Measurements from ENCODE around the gene GPR152.
"Not testable (repeated sequence)": the region's sequence is repeated elsewhere in the genome, so short reads cannot be mapped to it uniquely, and the experiment has no call there.

GPR152 gene

GRCh38 chr11:67406969-67407687 lies 45.4 kb downstream of the GPR152 start:
- Histone ChIP-seq H3K27ac (no peak overlapping the region), H3K4me3 (no peak overlapping the region), H3K27me3 (peaks cover 0 to 84% of the 10 kb centered on the region in 2 donors), H3K4me1 (peaks cover 0 to 13% (median 3%) of the 10 kb centered on the region in 4 donors), H3K36me3 (no peaks in the 10 kb centered on the region), H3K9me3 (no peaks in the 10 kb centered on the region)
- no peak for TF ChIP-seq CTCF (IDR thresholded peaks at IDR 0.05)
- intact Hi-C loops (cut with DNase I; ENCODE audit: low total_unique reads) = no loop called here
- no peak for DNase-seq

- TF ChIP-seq CTCF (IDR thresholded peaks at IDR 0.05) = no peak
- Histone ChIP-seq H3K27me3 (peaks cover 0 to 78% of the 10 kb centered on the region in 2 donors), H3K27ac (no peak overlapping the region), H3K4me3 (no peak overlapping the region), H3K36me3 (no peaks in the 10 kb centered on the region), H3K4me1 (peaks cover 0 to 15% (median 5%) of the 10 kb centered on the region in 4 donors), H3K9me3 (no peaks in the 10 kb centered on the region)
- DNase-seq = no peak
- intact Hi-C loops (cut with DNase I; ENCODE audit: low total_unique reads) = no loop called here
These were observed 46.0 kb downstream of the GPR152 start for GRCh38 chr11:67406420-67406968.

GRCh38 chr11:67405688-67406339 lies 46.7 kb downstream of the GPR152 start:
- Histone ChIP-seq H3K4me3 (no peak overlapping the region), H3K36me3 (no peaks in the 10 kb centered on the region), H3K4me1 (peaks cover 0 to 18% (median 6%) of the 10 kb centered on the region in 4 donors), H3K27me3 (peaks cover 0 to 71% of the 10 kb centered on the region in 2 donors), H3K27ac (no peak overlapping the region), H3K9me3 (no peaks in the 10 kb centered on the region)
- intact Hi-C loops (cut with DNase I; ENCODE audit: low total_unique reads) = no loop called here
- no peak for TF ChIP-seq CTCF (IDR thresholded peaks at IDR 0.05)
- no peak for DNase-seq

- no peak overlapping the region for H3K27ac ChIP-seq
- intact Hi-C loops (cut with DNase I; ENCODE audit: low total_unique reads) = no loop called here
- H3K4me1 ChIP-seq = peaks cover 0 to 24% (median 12%) of the 10 kb centered on the region in 4 donors
- H3K36me3 ChIP-seq = no peaks in the 10 kb centered on the region
- no peak for TF ChIP-seq CTCF (IDR thresholded peaks at IDR 0.05)
- no peaks in the 10 kb centered on the region for H3K9me3 ChIP-seq
- H3K27me3 ChIP-seq = peaks cover 0 to 65% of the 10 kb centered on the region in 2 donors
- DNase-seq = no peak
- no peak overlapping the region for H3K4me3 ChIP-seq
These were observed 47.3 kb downstream of the GPR152 start for GRCh38 chr11:67405196-67405567.

- intact Hi-C loops (cut with DNase I; ENCODE audit: low total_unique reads) = loop anchor here (5.0 kb wide), 1 partner anchor 63 kb away; the partner anchor contains the start of gene TMEM134
- peaks cover 0 to 59% of the 10 kb centered on the region in 2 donors for H3K27me3 ChIP-seq
- no peak for TF ChIP-seq CTCF (IDR thresholded peaks at IDR 0.05)
- no peak for DNase-seq
- H3K4me1 ChIP-seq = peaks cover 0 to 27% (median 17%) of the 10 kb centered on the region in 4 donors
- H3K27ac ChIP-seq = no peak overlapping the region
- peaks cover 0 to 5% (median 3%) of the 10 kb centered on the region in 3 donors for H3K36me3 ChIP-seq
- no peak overlapping the region for H3K4me3 ChIP-seq
- no peaks in the 10 kb centered on the region for H3K9me3 ChIP-seq
These were observed 47.9 kb downstream of the GPR152 start for GRCh38 chr11:67404515-67405195.

GRCh38 chr11:67403085-67403484 lies 49.4 kb downstream of the GPR152 start:
- Histone ChIP-seq H3K27me3 (peaks cover 0 to 44% of the 10 kb centered on the region in 2 donors), H3K4me1 (peaks cover 0 to 26% (median 25%) of the 10 kb centered on the region in 4 donors), H3K36me3 (peaks cover 14 to 21% (median 19%) of the 10 kb centered on the region in 3 donors)
- intact Hi-C loops (cut with DNase I; ENCODE audit: low total_unique reads) = loop anchor here (2.0 to 5.0 kb wide), 2 partner anchors 64 to 100 kb away; partner anchors contain the start of gene TMEM134
- not testable (repeated sequence) for H3K27ac ChIP-seq, H3K9me3 ChIP-seq, DNase-seq, H3K4me3 ChIP-seq

GRCh38 chr11:67402192-67402839 lies 50.2 kb downstream of the GPR152 start:
- peak overlapping the region; percentile 89 for H3K4me3 ChIP-seq
- H3K4me1 ChIP-seq = peaks cover 0 to 31% (median 25%) of the 10 kb centered on the region in 4 donors
- not testable (repeated sequence) for DNase-seq, H3K9me3 ChIP-seq
- intact Hi-C loops (cut with DNase I; ENCODE audit: low total_unique reads) = loop anchor here (2.0 to 5.0 kb wide), 2 partner anchors 65 to 100 kb away; partner anchors contain the start of gene TMEM134
- H3K36me3 ChIP-seq = peaks cover 21 to 29% (median 27%) of the 10 kb centered on the region in 3 donors
- H3K27me3 ChIP-seq = peaks cover 0 to 36% of the 10 kb centered on the region in 2 donors
- peak overlapping the region; percentile 91 to 95 for H3K27ac ChIP-seq

Data from tibial artery (tissue), 4 donors.